SK-N-SH treated with all-trans-retinoic acid at 6 μM for 48 hours (cell line): Measurements from ENCODE around the gene PXT1.
"Not testable (repeated sequence)": the region's sequence is repeated elsewhere in the genome, so short reads cannot be mapped to it uniquely, and the experiment has no call there.

ENCODE experiments used
- ARNTL ChIP-seq: fragments of 450-650 bp; formaldehyde crosslinking; IDR thresholded peaks from 2 replicates; pipeline ENCODE4 v1.5.0; 2020; ENCODE audit warnings: low read depth, mild to moderate bottlenecking, moderate library complexity, borderline replicate concordance
- OSR1 ChIP-seq: fragments of 250-450 bp; sonication (Bioruptor Pico); IDR thresholded peaks from 2 replicates; pipeline ENCODE4 v1.8.0; 2022; ENCODE audit warnings: moderate library complexity, mild to moderate bottlenecking, inconsistent platforms
- PPARA ChIP-seq: fragments of 250-450 bp; sonication (Bioruptor Pico); IDR thresholded peaks from 2 replicates; pipeline ENCODE4 v1.5.0; 2020; ENCODE audit warnings: mild to moderate bottlenecking, borderline replicate concordance
- SNAI2 ChIP-seq: fragments of 250-450 bp; sonication (Bioruptor Pico); IDR thresholded peaks from 2 replicates; pipeline ENCODE4 v1.5.0; 2020; ENCODE audit warnings: mild to moderate bottlenecking, moderate library complexity
- TF ChIP-seq, protein P1 (sequence below): fragments of 250-450 bp; sonication (Bioruptor Pico); IDR thresholded peaks from 2 replicates; pipeline ENCODE4 v1.8.0; 2020; ENCODE audit warnings: mild to moderate bottlenecking, moderate library complexity, borderline replicate concordance
- TF ChIP-seq, protein P2 (sequence below): fragments of 250-450 bp; sonication (Bioruptor Pico); IDR thresholded peaks from 2 replicates; pipeline ENCODE4 v1.5.0; 2020; ENCODE audit warnings: mild to moderate bottlenecking, moderate library complexity

DNA sequence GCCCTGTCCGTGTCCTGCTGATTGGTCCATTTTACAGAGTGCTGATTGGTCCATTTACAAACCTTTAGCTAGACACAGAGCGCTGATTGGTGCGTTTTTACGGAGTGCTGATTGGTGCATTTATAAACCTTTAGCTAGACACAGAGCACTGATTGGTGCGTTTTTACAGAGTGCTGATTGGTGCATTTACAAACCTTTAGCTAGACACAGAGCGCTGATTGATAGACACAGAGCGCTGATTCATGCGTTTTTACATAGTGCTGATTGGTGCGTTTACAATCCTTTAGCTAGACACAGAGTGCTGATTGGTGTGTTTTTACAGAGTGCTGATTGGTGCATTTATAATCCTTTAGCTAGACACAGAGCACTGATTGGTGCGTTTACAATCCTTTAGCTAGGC is 6.5 kb upstream of the PXT1 start:
- TF ChIP-seq SNAI2 (CRISPR knock-in tag); OSR1 (CRISPR knock-in tag); ARNTL (CRISPR knock-in tag); PPARA: not testable (repeated sequence)
- TF ChIP-seq, protein P1, sequence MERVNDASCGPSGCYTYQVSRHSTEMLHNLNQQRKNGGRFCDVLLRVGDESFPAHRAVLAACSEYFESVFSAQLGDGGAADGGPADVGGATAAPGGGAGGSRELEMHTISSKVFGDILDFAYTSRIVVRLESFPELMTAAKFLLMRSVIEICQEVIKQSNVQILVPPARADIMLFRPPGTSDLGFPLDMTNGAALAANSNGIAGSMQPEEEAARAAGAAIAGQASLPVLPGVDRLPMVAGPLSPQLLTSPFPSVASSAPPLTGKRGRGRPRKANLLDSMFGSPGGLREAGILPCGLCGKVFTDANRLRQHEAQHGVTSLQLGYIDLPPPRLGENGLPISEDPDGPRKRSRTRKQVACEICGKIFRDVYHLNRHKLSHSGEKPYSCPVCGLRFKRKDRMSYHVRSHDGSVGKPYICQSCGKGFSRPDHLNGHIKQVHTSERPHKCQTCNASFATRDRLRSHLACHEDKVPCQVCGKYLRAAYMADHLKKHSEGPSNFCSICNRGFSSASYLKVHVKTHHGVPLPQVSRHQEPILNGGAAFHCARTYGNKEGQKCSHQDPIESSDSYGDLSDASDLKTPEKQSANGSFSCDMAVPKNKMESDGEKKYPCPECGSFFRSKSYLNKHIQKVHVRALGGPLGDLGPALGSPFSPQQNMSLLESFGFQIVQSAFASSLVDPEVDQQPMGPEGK (CRISPR knock-in tag), result not testable (repeated sequence)
- TF ChIP-seq, protein P2, sequence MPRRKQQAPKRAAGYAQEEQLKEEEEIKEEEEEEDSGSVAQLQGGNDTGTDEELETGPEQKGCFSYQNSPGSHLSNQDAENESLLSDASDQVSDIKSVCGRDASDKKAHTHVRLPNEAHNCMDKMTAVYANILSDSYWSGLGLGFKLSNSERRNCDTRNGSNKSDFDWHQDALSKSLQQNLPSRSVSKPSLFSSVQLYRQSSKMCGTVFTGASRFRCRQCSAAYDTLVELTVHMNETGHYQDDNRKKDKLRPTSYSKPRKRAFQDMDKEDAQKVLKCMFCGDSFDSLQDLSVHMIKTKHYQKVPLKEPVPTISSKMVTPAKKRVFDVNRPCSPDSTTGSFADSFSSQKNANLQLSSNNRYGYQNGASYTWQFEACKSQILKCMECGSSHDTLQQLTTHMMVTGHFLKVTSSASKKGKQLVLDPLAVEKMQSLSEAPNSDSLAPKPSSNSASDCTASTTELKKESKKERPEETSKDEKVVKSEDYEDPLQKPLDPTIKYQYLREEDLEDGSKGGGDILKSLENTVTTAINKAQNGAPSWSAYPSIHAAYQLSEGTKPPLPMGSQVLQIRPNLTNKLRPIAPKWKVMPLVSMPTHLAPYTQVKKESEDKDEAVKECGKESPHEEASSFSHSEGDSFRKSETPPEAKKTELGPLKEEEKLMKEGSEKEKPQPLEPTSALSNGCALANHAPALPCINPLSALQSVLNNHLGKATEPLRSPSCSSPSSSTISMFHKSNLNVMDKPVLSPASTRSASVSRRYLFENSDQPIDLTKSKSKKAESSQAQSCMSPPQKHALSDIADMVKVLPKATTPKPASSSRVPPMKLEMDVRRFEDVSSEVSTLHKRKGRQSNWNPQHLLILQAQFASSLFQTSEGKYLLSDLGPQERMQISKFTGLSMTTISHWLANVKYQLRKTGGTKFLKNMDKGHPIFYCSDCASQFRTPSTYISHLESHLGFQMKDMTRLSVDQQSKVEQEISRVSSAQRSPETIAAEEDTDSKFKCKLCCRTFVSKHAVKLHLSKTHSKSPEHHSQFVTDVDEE, result not testable (repeated sequence)
